Neural cell (in vitro differentiated cells): ENCODE results near the gene PDYN. TPM values are rescaled to one million over a fixed set of nuclear protein-coding genes. Genes with fewer than 3 reads are reported as not detected.

Experiments
- H2AFZ ChIP-seq: fragments of 200-600, 300-800 bp; sonication (generic), shearing (Covaris generic); 2 replicates; pipeline ENCODE4 v1.6.0; 2014; ENCODE audit warnings: low read depth, mild to moderate bottlenecking, antibody characterized with exemption, low read length, moderate library complexity
- H3F3A ChIP-seq: fragments of 200-600 bp; shearing (Covaris generic); 2 replicates; pipeline ENCODE4 v1.6.1; 2016; ENCODE audit warnings: mild to moderate bottlenecking, moderate library complexity, mixed read lengths, antibody characterized with exemption, low read length; ENCODE audit not compliant: insufficient read depth, poor library complexity, severe bottlenecking
- H3K27ac ChIP-seq: fragments of 200-600, 300-800 bp; sonication (generic), shearing (Covaris generic); 2 replicates; pipeline ENCODE4 v1.5.1; 2014; ENCODE audit warnings: mild to moderate bottlenecking, low read length, moderate library complexity
- H3K27me3 ChIP-seq: fragments of 300-800, 200-600 bp; sonication (generic), shearing (Covaris generic); 2 replicates; pipeline ENCODE4 v1.6.0; 2014; ENCODE audit warnings: mild to moderate bottlenecking, low read depth, low read length, moderate library complexity; ENCODE audit not compliant: insufficient read depth
- H3K36me3 ChIP-seq: fragments of 300-800, 200-600 bp; sonication (generic), shearing (Covaris generic); 2 replicates; pipeline ENCODE4 v1.5.1; 2014; ENCODE audit warnings: mild to moderate bottlenecking, antibody characterized with exemption, low read length, moderate library complexity; ENCODE audit not compliant: insufficient read depth
- H3K4me2 ChIP-seq: fragments of 300-800, 200-600 bp; sonication (generic), shearing (Covaris generic); 2 replicates; pipeline ENCODE4 v1.6.0; 2014; ENCODE audit warnings: mild to moderate bottlenecking, low read length
- H3K4me3 ChIP-seq: fragments of 300-800, 200-600 bp; sonication (generic), shearing (Covaris generic); 2 replicates; pipeline ENCODE4 v1.5.1; 2014; ENCODE audit warnings: mild to moderate bottlenecking, low read length, moderate library complexity
- H3K79me2 ChIP-seq: fragments of 200-600 bp; shearing (Covaris generic); replicated peaks from 2 replicates; pipeline ENCODE4 v1.6.0; 2014; ENCODE audit warnings: mild to moderate bottlenecking, low read length, moderate library complexity; ENCODE audit not compliant: insufficient read depth
- H3K9ac ChIP-seq: fragments of 300-800, 200-600 bp; sonication (generic), shearing (Covaris generic); 2 replicates; pipeline ENCODE4 v1.6.1; 2016; ENCODE audit warnings: mild to moderate bottlenecking, low read length, mixed read lengths
- H3K9me2 ChIP-seq: fragments of 200-600 bp; shearing (Covaris generic); 2 replicates; pipeline ENCODE4 v1.6.1; 2016; ENCODE audit warnings: mild to moderate bottlenecking, low read length, mixed read lengths; ENCODE audit not compliant: insufficient read depth
- H3K9me3 ChIP-seq: fragments of 200-600, 300-800 bp; sonication (generic), shearing (Covaris generic); 2 replicates; pipeline ENCODE4 v1.6.1; 2016; ENCODE audit warnings: mild to moderate bottlenecking, mixed run types, low read length, moderate library complexity, mixed read lengths
- H4K20me1 ChIP-seq: fragments of 200-600 bp; shearing (Covaris generic); 2 replicates; pipeline ENCODE4 v1.6.1; 2016; ENCODE audit warnings: mild to moderate bottlenecking, mixed run types; ENCODE audit not compliant: insufficient read depth
- EP300 ChIP-seq: fragments of 450-650 bp; conservative IDR thresholded peaks from 2 replicates; pipeline ENCODE4 v1.6.1; 2014; ENCODE audit warnings: antibody characterized with exemption, mild to moderate bottlenecking, moderate library complexity; ENCODE audit not compliant: poor library complexity, severe bottlenecking
- EZH2 ChIP-seq: fragments of 200-600, 300-800 bp; shearing (Covaris generic), sonication (generic); IDR thresholded peaks from 2 replicates; pipeline ENCODE4 v1.6.1; 2014; ENCODE audit warnings: antibody characterized with exemption, low read length, borderline replicate concordance, mild to moderate bottlenecking; ENCODE audit not compliant: insufficient read depth, poor library complexity, severe bottlenecking
- MXI1 ChIP-seq: fragments of 450-650 bp; conservative IDR thresholded peaks from 2 replicates; pipeline ENCODE4 v1.6.1; 2014; ENCODE audit warnings: antibody characterized with exemption, mild to moderate bottlenecking; ENCODE audit not compliant: poor library complexity, severe bottlenecking
- POLR2AphosphoS5 ChIP-seq: IDR thresholded peaks from 2 replicates; pipeline ENCODE4 v1.6.1; 2012
- RAD21 ChIP-seq: fragments of 450-650 bp; conservative IDR thresholded peaks from 2 replicates; pipeline ENCODE4 v1.6.1; 2014; ENCODE audit warnings: antibody characterized with exemption, mild to moderate bottlenecking, moderate library complexity
- SMC3 ChIP-seq: fragments of 450-650 bp; conservative IDR thresholded peaks from 2 replicates; pipeline ENCODE4 v1.6.1; 2014; ENCODE audit warnings: antibody characterized with exemption, mild to moderate bottlenecking, moderate library complexity; ENCODE audit not compliant: poor library complexity
- TAF1 ChIP-seq: IDR thresholded peaks from 2 replicates; pipeline ENCODE4 v1.6.1; 2012; ENCODE audit warnings: low read depth
- polyA plus RNA-seq: library from polyadenylated mRNA; depleted of rRNA; stranded (reverse); fragments of >200 nt; gene quantifications from 2 replicates; pipeline ENCODE4 v1.2.3, GENCODE V29; 2014
- TF ChIP-seq, protein P1 (sequence below): fragments of 450-650 bp; IDR thresholded peaks from 2 replicates; pipeline ENCODE4 v1.5.1; 2014; ENCODE audit warnings: antibody characterized with exemption, mild to moderate bottlenecking, moderate library complexity; ENCODE audit not compliant: poor library complexity, severe bottlenecking
- TF ChIP-seq, protein P2 (sequence below): IDR thresholded peaks from 2 replicates; pipeline ENCODE4 v1.6.1; 2012; ENCODE audit warnings: borderline replicate concordance

PDYN gene
- polyA plus RNA-seq, 1 donor from 2014 or later: 17.3 TPM

DNA sequence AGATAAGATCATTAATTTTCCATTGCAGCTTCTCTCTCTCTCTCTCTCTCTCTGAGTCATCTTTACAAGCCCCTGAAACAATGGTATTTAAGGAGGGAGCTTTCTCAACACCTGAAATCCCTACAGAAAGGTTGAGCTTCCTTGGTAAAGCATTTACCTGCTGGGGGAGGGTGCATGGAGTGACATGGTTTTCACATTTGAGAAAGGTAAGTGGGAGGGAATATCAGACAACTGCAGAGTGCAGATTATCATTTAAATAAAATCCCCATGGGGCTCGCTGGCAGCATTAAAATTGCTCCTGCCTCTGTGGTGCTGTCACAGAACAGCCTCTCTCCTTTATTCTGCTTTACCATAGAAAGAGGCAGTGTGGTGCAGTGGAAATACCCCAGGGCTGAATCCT, 10.3 kb upstream of the PDYN start:
- Histone ChIP-seq H3K4me3 (peak overlapping the region; percentile 31), H3K9me2 (no peaks in the 10 kb centered on the region), H3K9me3 (no peaks in the 10 kb centered on the region), H3K9ac (peak overlapping the region; percentile 44), H2AFZ (no peak overlapping the region), H4K20me1 (no peaks in the 10 kb centered on the region), H3K4me2 (no peak overlapping the region), H3K27ac (peak overlapping the region; percentile 77), H3K36me3 (no peaks in the 10 kb centered on the region), H3F3A (no peaks in the 10 kb centered on the region), H3K27me3 (no peaks in the 10 kb centered on the region), H3K79me2 (no peaks in the 10 kb centered on the region)
- TF ChIP-seq SMC3 (peak; percentile 17), EZH2 (no peak), RAD21 (peak; percentile 27), TAF1 (no peak), MXI1 (no peak), EP300 (peak; percentile 46), POLR2AphosphoS5 (peak; percentile 8)
- TF ChIP-seq, protein P1, sequence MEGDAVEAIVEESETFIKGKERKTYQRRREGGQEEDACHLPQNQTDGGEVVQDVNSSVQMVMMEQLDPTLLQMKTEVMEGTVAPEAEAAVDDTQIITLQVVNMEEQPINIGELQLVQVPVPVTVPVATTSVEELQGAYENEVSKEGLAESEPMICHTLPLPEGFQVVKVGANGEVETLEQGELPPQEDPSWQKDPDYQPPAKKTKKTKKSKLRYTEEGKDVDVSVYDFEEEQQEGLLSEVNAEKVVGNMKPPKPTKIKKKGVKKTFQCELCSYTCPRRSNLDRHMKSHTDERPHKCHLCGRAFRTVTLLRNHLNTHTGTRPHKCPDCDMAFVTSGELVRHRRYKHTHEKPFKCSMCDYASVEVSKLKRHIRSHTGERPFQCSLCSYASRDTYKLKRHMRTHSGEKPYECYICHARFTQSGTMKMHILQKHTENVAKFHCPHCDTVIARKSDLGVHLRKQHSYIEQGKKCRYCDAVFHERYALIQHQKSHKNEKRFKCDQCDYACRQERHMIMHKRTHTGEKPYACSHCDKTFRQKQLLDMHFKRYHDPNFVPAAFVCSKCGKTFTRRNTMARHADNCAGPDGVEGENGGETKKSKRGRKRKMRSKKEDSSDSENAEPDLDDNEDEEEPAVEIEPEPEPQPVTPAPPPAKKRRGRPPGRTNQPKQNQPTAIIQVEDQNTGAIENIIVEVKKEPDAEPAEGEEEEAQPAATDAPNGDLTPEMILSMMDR: no peak
- TF ChIP-seq, protein P2, sequence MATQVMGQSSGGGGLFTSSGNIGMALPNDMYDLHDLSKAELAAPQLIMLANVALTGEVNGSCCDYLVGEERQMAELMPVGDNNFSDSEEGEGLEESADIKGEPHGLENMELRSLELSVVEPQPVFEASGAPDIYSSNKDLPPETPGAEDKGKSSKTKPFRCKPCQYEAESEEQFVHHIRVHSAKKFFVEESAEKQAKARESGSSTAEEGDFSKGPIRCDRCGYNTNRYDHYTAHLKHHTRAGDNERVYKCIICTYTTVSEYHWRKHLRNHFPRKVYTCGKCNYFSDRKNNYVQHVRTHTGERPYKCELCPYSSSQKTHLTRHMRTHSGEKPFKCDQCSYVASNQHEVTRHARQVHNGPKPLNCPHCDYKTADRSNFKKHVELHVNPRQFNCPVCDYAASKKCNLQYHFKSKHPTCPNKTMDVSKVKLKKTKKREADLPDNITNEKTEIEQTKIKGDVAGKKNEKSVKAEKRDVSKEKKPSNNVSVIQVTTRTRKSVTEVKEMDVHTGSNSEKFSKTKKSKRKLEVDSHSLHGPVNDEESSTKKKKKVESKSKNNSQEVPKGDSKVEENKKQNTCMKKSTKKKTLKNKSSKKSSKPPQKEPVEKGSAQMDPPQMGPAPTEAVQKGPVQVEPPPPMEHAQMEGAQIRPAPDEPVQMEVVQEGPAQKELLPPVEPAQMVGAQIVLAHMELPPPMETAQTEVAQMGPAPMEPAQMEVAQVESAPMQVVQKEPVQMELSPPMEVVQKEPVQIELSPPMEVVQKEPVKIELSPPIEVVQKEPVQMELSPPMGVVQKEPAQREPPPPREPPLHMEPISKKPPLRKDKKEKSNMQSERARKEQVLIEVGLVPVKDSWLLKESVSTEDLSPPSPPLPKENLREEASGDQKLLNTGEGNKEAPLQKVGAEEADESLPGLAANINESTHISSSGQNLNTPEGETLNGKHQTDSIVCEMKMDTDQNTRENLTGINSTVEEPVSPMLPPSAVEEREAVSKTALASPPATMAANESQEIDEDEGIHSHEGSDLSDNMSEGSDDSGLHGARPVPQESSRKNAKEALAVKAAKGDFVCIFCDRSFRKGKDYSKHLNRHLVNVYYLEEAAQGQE: peak; percentile 21

DNA sequence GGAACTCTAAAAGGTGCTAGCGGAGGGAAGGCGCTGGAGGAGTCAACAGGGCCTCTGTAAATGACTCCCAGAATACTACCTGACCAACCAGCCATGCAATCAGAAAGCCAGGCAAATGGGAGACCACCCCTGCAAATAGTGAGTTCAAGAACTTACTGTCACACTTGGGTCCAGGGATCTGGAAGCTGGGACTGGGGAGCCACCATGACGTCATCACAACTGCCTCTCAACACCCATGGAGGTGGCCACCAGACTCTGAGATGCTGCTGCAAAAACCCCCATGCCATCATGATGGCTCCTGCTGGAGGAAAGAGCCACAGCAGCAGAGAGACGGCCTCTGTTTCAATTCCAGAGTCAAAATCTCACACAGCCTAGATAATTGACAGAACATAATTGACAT, 8.5 kb upstream of the PDYN start:
- H3K4me2 ChIP-seq: no peak overlapping the region
- H3K9ac ChIP-seq: no peak overlapping the region
- H3K9me2 ChIP-seq: no peaks in the 10 kb centered on the region
- no peak overlapping the region for H2AFZ ChIP-seq
- H3K79me2 ChIP-seq: no peaks in the 10 kb centered on the region
- no peak overlapping the region for H3K27ac ChIP-seq
- H3K36me3 ChIP-seq: no peaks in the 10 kb centered on the region
- TF ChIP-seq MXI1: no peak
- no peak for TF ChIP-seq EZH2
- TF ChIP-seq EP300: no peak
- TF ChIP-seq, protein P2: no peak
- no peak for TF ChIP-seq POLR2AphosphoS5
- TF ChIP-seq SMC3: no peak
- TF ChIP-seq, protein P1: no peak
- no peak for TF ChIP-seq RAD21
- no peak for TF ChIP-seq TAF1
- no peaks in the 10 kb centered on the region for H3K27me3 ChIP-seq
- no peaks in the 10 kb centered on the region for H3F3A ChIP-seq
- no peaks in the 10 kb centered on the region for H3K9me3 ChIP-seq
- no peak overlapping the region for H3K4me3 ChIP-seq
- no peaks in the 10 kb centered on the region for H4K20me1 ChIP-seq
